ENCODE results near the gene WNT3A. TPM values are rescaled to one million over a fixed set of nuclear protein-coding genes. Genes with fewer than 3 reads are reported as not detected.

WNT3A gene
- total and polyA plus RNA-seq, 2 of the 4 experiments (the other 2 are of a cell fraction) = not detected

GRCh38 chr1:228098323-228098931 lies 91.6 kb downstream of the WNT3A start:
- dilution Hi-C loops (cut with HindIII; ENCODE audit: low sequenced_read_pairs, unreplicated experiment) (no loop called here), in situ Hi-C loops (cut with MboI; ENCODE audit: low sequenced_read_pairs) (no loop called here), intact Hi-C loops (cut with micrococcal nuclease) (no loop called here)
- peaks cover 16% of the 10 kb centered on the region; the same call in 1 of the 2 replicates for H3K9me1 ChIP-seq (ENCODE audit: insufficient read depth, low read length)
- no peak overlapping the region for H2BK5ac ChIP-seq (ENCODE audit: low read depth, low read length, poor library complexity, severe bottlenecking)
- POLR2A ChIA-PET (ENCODE audit: unreplicated experiment) = no interaction called here
- 90% methylated on average over 12 of the region's 28 CpGs; no CpG with 5 or more reads in 1 of the 2 experiments for WGBS, 2 experiments (ENCODE audit: extremely low coverage in 2 of 2, insufficient read length in 1 of 2)
- H3K27me3 ChIP-seq (ENCODE audit: control insufficient read depth, insufficient read depth, low read length) = no peaks in the 10 kb centered on the region
- no peak overlapping the region for H3K4ac ChIP-seq (ENCODE audit: low read depth, low read length)
- H2AK5ac ChIP-seq (ENCODE audit: low read depth, low read length) = no peak overlapping the region
- no peak overlapping the region for H3K27ac ChIP-seq (ENCODE audit: insufficient read depth, low read length)
- H4K91ac ChIP-seq (ENCODE audit: insufficient read depth, low read depth, low read length) = no peak overlapping the region
- no peak overlapping the region for H3K4me3 ChIP-seq (ENCODE audit: insufficient read depth, low read depth, low read length)
- no peak overlapping the region for H2BK20ac ChIP-seq (ENCODE audit: low read depth, low read length)
- CTCF ChIA-PET = no interaction called here
- peaks cover 9% of the 10 kb centered on the region; the same call in 1 of the 2 replicates for H3K9me3 ChIP-seq (ENCODE audit: control insufficient read depth, insufficient read depth, low read length)
- H3K4me2 ChIP-seq (ENCODE audit: low read depth, low read length) = no peak overlapping the region
- no peak overlapping the region for H2BK120ac ChIP-seq (ENCODE audit: low read depth, low read length)
- H2AK9ac ChIP-seq (replicated peaks; ENCODE audit: low read depth, low read length, poor library complexity) = peak overlapping the region; percentile 29
- H4K5ac ChIP-seq (ENCODE audit: low read depth, low read length) = no peak overlapping the region
- H3K14ac ChIP-seq (replicated peaks; ENCODE audit: low read depth, low read length) = no peak overlapping the region
- no peak overlapping the region for H3K18ac ChIP-seq (ENCODE audit: low read depth, low read length)
- H4K20me1 ChIP-seq (ENCODE audit: insufficient read depth, low read length) = peaks cover 84% of the 10 kb centered on the region
- no peak overlapping the region for H2BK15ac ChIP-seq (ENCODE audit: low read depth, low read length)
- no peak overlapping the region for H2AFZ ChIP-seq (replicated peaks; ENCODE audit: low read length, poor library complexity)
- DNase-seq (no peak), ATAC-seq (ENCODE audit: low read depth) (no peak)
- no peak overlapping the region for H4K8ac ChIP-seq (ENCODE audit: low read depth in 2 of 2, low read length in 2 of 2)
- H3K4me1 ChIP-seq (ENCODE audit: control insufficient read depth, insufficient read depth, low read length) = 0 out of 2 replicates have a peak, but pooled peaks cover 5% of the 10 kb centered on the region
- H3K36me3 ChIP-seq (ENCODE audit: control insufficient read depth, insufficient read depth, low read length) = peaks cover 48% of the 10 kb centered on the region
- TF ChIP-seq SMC3 (IDR thresholded peaks at IDR 0.05; ENCODE audit: low read depth, low read length) (no peak), POLR2A (IDR thresholded peaks at IDR 0.05; ENCODE audit: low read depth, low read length) (no peak), FOS (IDR thresholded peaks at IDR 0.05; ENCODE audit: low read depth, low read length) (no peak), USF2 (IDR thresholded peaks at IDR 0.05; ENCODE audit: low read depth, low read length) (no peak), NFE2L2 (IDR thresholded peaks at IDR 0.05; ENCODE audit: low read depth, low read length) (no peak), RFX5 (IDR thresholded peaks at IDR 0.05; ENCODE audit: low read depth, low read length) (no peak)
- no peak overlapping the region for H3K56ac ChIP-seq (ENCODE audit: extremely low read depth, insufficient read depth, low read length)
- H3K9ac ChIP-seq (ENCODE audit: low read depth, low read length) = no peak overlapping the region
- BruUV-seq (replicated peaks) = TSS peak; percentile 87
- peaks cover 5 to 59% of the 10 kb centered on the region in 2 experiments; a peak in 3 of 4 replicates for H3K79me1 ChIP-seq (ENCODE audit: low read depth in 1 of 2, low read length in 2 of 2)
- H3K23ac ChIP-seq (ENCODE audit: low read depth, low read length) = no peak overlapping the region
